ENCODE measurements around the gene RAB28.
A peak's percentile ranks its signal among the peaks of the same experiment; 100 is the strongest.
"Not testable (repeated sequence)": the region's sequence is repeated elsewhere in the genome, so short reads cannot be mapped to it uniquely, and the experiment has no call there.

RAB28 gene

GRCh38 chr4:13396161-13396560 lies 88.0 kb downstream of the RAB28 start (continued):
- peak; percentile 89; the same call in 1 of the 2 replicates for TF ChIP-seq CSRNP3 (CRISPR knock-in tag; IDR thresholded peaks at IDR 0.05)
- TF ChIP-seq CREB5 (CRISPR knock-in tag; IDR thresholded peaks at IDR 0.05; ENCODE audit: low read depth) = peak; percentile 84; the same call in 1 of the 2 replicates
- peak; percentile 91 for TF ChIP-seq ISL1 (CRISPR knock-in tag; IDR thresholded peaks at IDR 0.05)
- TF ChIP-seq OSR1 (CRISPR knock-in tag; IDR thresholded peaks at IDR 0.05) = no peak
- TF ChIP-seq TCF4 (CRISPR knock-in tag; IDR thresholded peaks at IDR 0.05; ENCODE audit: borderline replicate concordance) = peak; percentile 98
- peak; percentile 43; the same call in 1 of the 2 replicates for TF ChIP-seq ZNF8 (CRISPR knock-in tag; IDR thresholded peaks at IDR 0.05)

GRCh38 chr4:13389901-13390300 lies 94.2 kb downstream of the RAB28 start:
- not testable (repeated sequence) for ATAC-seq

GRCh38 chr4:13386405-13387107 lies 97.6 kb downstream of the RAB28 start:
- ATAC-seq = no peak
- TF ChIP-seq OSR1 (CRISPR knock-in tag; IDR thresholded peaks at IDR 0.05) = no peak
- TF ChIP-seq CSDC2 (CRISPR knock-in tag; IDR thresholded peaks at IDR 0.05) = no peak
- TF ChIP-seq BACH2 (CRISPR knock-in tag; IDR thresholded peaks at IDR 0.05; ENCODE audit: borderline replicate concordance) = no peak
- no peak for TF ChIP-seq ZNF70 (CRISPR knock-in tag; IDR thresholded peaks at IDR 0.05)
- TF ChIP-seq PATZ1 (CRISPR knock-in tag; IDR thresholded peaks at IDR 0.05; ENCODE audit: borderline replicate concordance) = no peak
- no peak for TF ChIP-seq ISL1 (CRISPR knock-in tag; IDR thresholded peaks at IDR 0.05)
- TF ChIP-seq TCF4 (CRISPR knock-in tag; IDR thresholded peaks at IDR 0.05; ENCODE audit: borderline replicate concordance) = no peak
- TF ChIP-seq GLIS3 (CRISPR knock-in tag; IDR thresholded peaks at IDR 0.05) = no peak
- no peak for TF ChIP-seq ZFP3 (CRISPR knock-in tag; IDR thresholded peaks at IDR 0.05)
- TF ChIP-seq ZC3H10 (CRISPR knock-in tag; IDR thresholded peaks at IDR 0.05) = no peak
- TF ChIP-seq ZNF8 (CRISPR knock-in tag; IDR thresholded peaks at IDR 0.05) = no peak
- TF ChIP-seq ESRRG (CRISPR knock-in tag; IDR thresholded peaks at IDR 0.05) = no peak
- TF ChIP-seq ZFP30 (CRISPR knock-in tag; IDR thresholded peaks at IDR 0.05) = no peak
- no peak for TF ChIP-seq SNAI2 (CRISPR knock-in tag; IDR thresholded peaks at IDR 0.05)
- TF ChIP-seq CSRNP3 (CRISPR knock-in tag; IDR thresholded peaks at IDR 0.05) = no peak
- no peak for TF ChIP-seq PPARA (CRISPR knock-in tag; IDR thresholded peaks at IDR 0.05; ENCODE audit: borderline replicate concordance)
- no peak for TF ChIP-seq ARNTL (CRISPR knock-in tag; IDR thresholded peaks at IDR 0.05; ENCODE audit: borderline replicate concordance, low read depth)
- TF ChIP-seq TOX (CRISPR knock-in tag; IDR thresholded peaks at IDR 0.05; ENCODE audit: borderline replicate concordance) = no peak
- no peak for TF ChIP-seq ZNF565 (CRISPR knock-in tag; conservative IDR thresholded peaks at IDR 0.05; ENCODE audit: low read depth)
- TF ChIP-seq TSHZ2 (CRISPR knock-in tag; IDR thresholded peaks at IDR 0.05) = no peak
